HG02938 (cell line): ENCODE measurements around the gene SEMA3B.
A peak's percentile ranks its signal among the peaks of the same experiment; 100 is the strongest.
"Not testable (repeated sequence)": the region's sequence is repeated elsewhere in the genome, so short reads cannot be mapped to it uniquely, and the experiment has no call there.

ENCODE experiments used
- ATAC-seq: cut with Tn5 transposase; IDR thresholded peaks from one replicate; pipeline ENCODE4 v1.9.1; 2021; ENCODE audit warnings: mild to moderate bottlenecking, moderate library complexity; ENCODE audit not compliant: unreplicated experiment

Gene SEMA3B

GRCh38 chr3:50312041-50312440 is 43.1 kb downstream of the SEMA3B start:
- ATAC-seq: not testable (repeated sequence)

GRCh38 chr3:50314342-50314741 is 45.4 kb downstream of the SEMA3B start:
- no peak for ATAC-seq

- ATAC-seq: no peak
Measured at GRCh38 chr3:50314816-50315215, 45.9 kb downstream of the SEMA3B start.

GRCh38 chr3:50316657-50317242 is 47.8 kb downstream of the SEMA3B start:
- no peak for ATAC-seq

GRCh38 chr3:50317300-50317699 is 48.4 kb downstream of the SEMA3B start:
- no peak for ATAC-seq

- ATAC-seq: no peak
Measured at GRCh38 chr3:50318163-50318562, 49.2 kb downstream of the SEMA3B start.

GRCh38 chr3:50318615-50319014 is 49.7 kb downstream of the SEMA3B start:
- no peak for ATAC-seq

- no peak for ATAC-seq
Measured at GRCh38 chr3:50319181-50319893, 50.4 kb downstream of the SEMA3B start.

GRCh38 chr3:50319894-50320625 is 51.1 kb downstream of the SEMA3B start:
- no peak for ATAC-seq

GRCh38 chr3:50320853-50321335 is 51.9 kb downstream of the SEMA3B start:
- peak; percentile 46 for ATAC-seq

- ATAC-seq: peak; percentile 73
Measured at GRCh38 chr3:50321336-50322114, 52.6 kb downstream of the SEMA3B start.

- ATAC-seq: no peak
Measured at GRCh38 chr3:50322115-50322385, 53.1 kb downstream of the SEMA3B start.

GRCh38 chr3:50322386-50323091 is 53.6 kb downstream of the SEMA3B start, which contains the start of gene HYAL2:
TSS of gene HYAL2 (minus strand) at chr3:50322745. CDS start at chr3:50320489, 2,256 bp downstream.
- ATAC-seq: no peak

- ATAC-seq: no peak
Measured at GRCh38 chr3:50323092-50323600, 54.2 kb downstream of the SEMA3B start.

GRCh38 chr3:50323614-50324199 is 54.8 kb downstream of the SEMA3B start:
- no peak for ATAC-seq

- no peak for ATAC-seq
Measured at GRCh38 chr3:50324351-50325112, 55.6 kb downstream of the SEMA3B start.

GRCh38 chr3:50325113-50325480 is 56.1 kb downstream of the SEMA3B start:
- no peak for ATAC-seq

- no peak for ATAC-seq
Measured at GRCh38 chr3:50325497-50326181, 56.7 kb downstream of the SEMA3B start.

GRCh38 chr3:50326182-50326541 is 57.2 kb downstream of the SEMA3B start:
- ATAC-seq: no peak
